Activated naive CD8-positive, alpha-beta T cell treated with anti-CD3 and anti-CD28 coated beads, Interleukin-2, amount 50 U/mL, for 16 hours (primary cell): ENCODE data around the gene KIAA1217.
"Not testable (repeated sequence)": the region's sequence is repeated elsewhere in the genome, so short reads cannot be mapped to it uniquely, and the experiment has no call there.

ENCODE experiments used
- DNase-seq: peaks from one replicate; pipeline ENCODE4 v3.0.0-alpha.2; 2020; ENCODE audit warnings: low read depth, low spot score

Gene KIAA1217

GRCh38 chr10:24442234-24442633 is 233.3 kb downstream of the KIAA1217 start:
- no peak for DNase-seq

- not testable (repeated sequence) for DNase-seq
Measured at GRCh38 chr10:24442641-24443174, 233.8 kb downstream of the KIAA1217 start.

GRCh38 chr10:24444337-24444736 is 235.4 kb downstream of the KIAA1217 start:
- DNase-seq = no peak

GRCh38 chr10:24445958-24446357 is 237.0 kb downstream of the KIAA1217 start:
- not testable (repeated sequence) for DNase-seq

GRCh38 chr10:24446739-24447138 is 237.8 kb downstream of the KIAA1217 start:
- DNase-seq = no peak

GRCh38 chr10:24448351-24448999 is 239.5 kb downstream of the KIAA1217 start:
- DNase-seq = no peak

- no peak for DNase-seq
Measured at GRCh38 chr10:24449321-24449740, 240.4 kb downstream of the KIAA1217 start.

GRCh38 chr10:24449769-24450310 is 240.9 kb downstream of the KIAA1217 start:
- DNase-seq = no peak

GRCh38 chr10:24451325-24451820 is 242.4 kb downstream of the KIAA1217 start:
- DNase-seq = no peak

- no peak for DNase-seq
Measured at GRCh38 chr10:24452030-24452429, 243.1 kb downstream of the KIAA1217 start.

GRCh38 chr10:24453404-24453830 is 244.5 kb downstream of the KIAA1217 start:
- no peak for DNase-seq

GRCh38 chr10:24453973-24454372 is 245.0 kb downstream of the KIAA1217 start:
- DNase-seq = no peak

GRCh38 chr10:24455447-24455846 is 246.5 kb downstream of the KIAA1217 start:
- no peak for DNase-seq

GRCh38 chr10:24456322-24456721 is 247.4 kb downstream of the KIAA1217 start:
- no peak for DNase-seq

- no peak for DNase-seq
Measured at GRCh38 chr10:24457661-24458318, 248.9 kb downstream of the KIAA1217 start.

- no peak for DNase-seq
Measured at GRCh38 chr10:24459836-24460235, 250.9 kb downstream of the KIAA1217 start.

- no peak for DNase-seq
Measured at GRCh38 chr10:24462291-24462813, 253.4 kb downstream of the KIAA1217 start.

- DNase-seq = no peak
Measured at GRCh38 chr10:24462889-24463552, 254.1 kb downstream of the KIAA1217 start.

GRCh38 chr10:24463611-24464426 is 254.9 kb downstream of the KIAA1217 start:
- DNase-seq = no peak

- DNase-seq = no peak
Measured at GRCh38 chr10:24465124-24465874, 256.4 kb downstream of the KIAA1217 start.
